ENCODE measurements around the gene TTC7B.
"Not testable (repeated sequence)": the region's sequence is repeated elsewhere in the genome, so short reads cannot be mapped to it uniquely, and the experiment has no call there.

Gene TTC7B

GRCh38 chr14:90836692-90837063 lies 20.4 kb upstream of the TTC7B start:
- DNase-seq (ENCODE audit: insufficient read length, low spot score) (no peak), FAIRE-seq (no peak)

- no peak for DNase-seq (ENCODE audit: insufficient read length, low spot score)
- FAIRE-seq, result no peak
Measured at GRCh38 chr14:90831821-90832220, 15.6 kb upstream of the TTC7B start.

DNA sequence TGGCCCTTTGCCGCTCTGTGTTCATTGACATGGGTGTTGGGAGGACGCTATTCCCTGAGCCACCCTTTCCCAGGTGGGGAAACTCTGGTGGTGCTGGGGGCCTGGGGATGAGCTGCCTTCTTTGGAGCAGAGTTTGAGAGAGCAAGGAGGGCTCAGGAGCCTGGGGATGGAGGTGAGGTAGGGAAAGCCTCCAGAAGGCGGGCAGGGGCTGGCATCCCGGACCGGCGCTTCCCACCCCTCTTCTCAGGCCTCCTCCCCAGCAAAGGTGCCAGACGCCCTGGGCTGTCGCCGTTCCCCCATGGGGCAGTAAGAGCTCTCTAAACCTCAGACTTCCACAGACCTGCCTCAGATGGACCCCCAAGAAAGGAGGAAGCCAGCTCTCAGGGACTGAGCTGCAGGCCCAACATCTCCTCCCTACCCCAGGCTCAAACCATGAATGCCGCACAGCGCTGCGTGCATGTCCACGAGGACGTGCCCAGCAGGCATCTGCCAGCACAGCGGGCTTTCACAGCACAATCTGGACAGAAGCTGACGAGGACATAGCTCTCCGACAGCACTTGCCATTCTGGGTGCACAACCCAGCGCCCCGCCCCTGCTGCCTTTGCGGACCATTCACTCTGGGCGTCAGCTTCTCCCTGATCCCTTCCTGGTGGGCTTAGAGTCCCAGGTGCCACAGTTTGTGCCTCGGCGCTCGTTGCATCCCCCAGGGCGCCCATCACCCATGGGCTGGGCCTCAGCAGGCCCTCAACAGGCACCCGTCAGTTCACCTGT lies 14.9 kb upstream of the TTC7B start:
- FAIRE-seq, result no peak
- DNase-seq (ENCODE audit: insufficient read length, low spot score), result no peak

DNA sequence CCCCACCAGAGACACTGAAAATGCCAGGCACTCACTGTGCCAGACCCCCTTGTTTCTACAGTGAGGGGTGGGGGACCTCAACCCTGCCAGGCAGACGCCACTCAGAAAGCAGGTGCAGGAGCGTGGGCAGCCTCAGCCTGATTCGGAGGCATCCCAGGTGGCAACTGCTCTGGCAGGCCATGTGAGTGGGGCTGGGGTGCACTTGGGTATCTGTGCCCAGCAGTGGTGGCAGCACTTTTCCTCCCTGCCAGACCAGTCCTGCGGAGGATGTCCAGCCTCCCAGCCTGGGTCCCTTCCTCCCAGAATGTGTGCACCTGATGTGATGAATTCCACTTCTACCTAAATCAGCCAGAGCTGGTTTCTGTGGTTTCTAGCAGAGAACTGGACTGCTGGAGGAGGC lies 13.4 kb upstream of the TTC7B start:
- FAIRE-seq (no peak), DNase-seq (ENCODE audit: insufficient read length, low spot score) (no peak)

GRCh38 chr14:90828642-90829487 lies 12.6 kb upstream of the TTC7B start:
- DNase-seq (ENCODE audit: insufficient read length, low spot score), result no peak
- peak; percentile 33 for FAIRE-seq

- peak; percentile 98 for DNase-seq (ENCODE audit: insufficient read length, low spot score)
- peak; percentile 89 for FAIRE-seq
Measured at GRCh38 chr14:90827919-90828610, 11.8 kb upstream of the TTC7B start.

DNA sequence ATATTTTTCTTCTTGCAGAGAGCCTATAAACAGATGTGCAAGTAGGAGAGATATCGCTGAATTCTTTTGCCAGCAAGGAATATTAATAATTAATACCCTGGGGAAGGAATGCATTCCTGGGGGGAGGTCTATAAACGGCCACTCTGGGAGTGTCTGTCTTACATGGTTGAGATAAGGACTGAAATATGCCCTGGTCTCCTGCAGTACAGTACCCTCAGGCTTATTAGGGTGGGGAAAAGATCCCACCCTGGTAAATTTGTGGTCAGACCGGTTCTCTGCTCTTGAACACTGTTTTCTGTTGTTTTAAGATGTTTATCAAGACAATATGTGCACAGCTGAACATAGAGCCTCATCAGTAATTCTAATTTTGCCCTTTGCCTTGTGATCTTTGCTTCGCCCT lies 7.3 kb upstream of the TTC7B start:
- not testable (repeated sequence) for DNase-seq (ENCODE audit: insufficient read length, low spot score); FAIRE-seq

DNA sequence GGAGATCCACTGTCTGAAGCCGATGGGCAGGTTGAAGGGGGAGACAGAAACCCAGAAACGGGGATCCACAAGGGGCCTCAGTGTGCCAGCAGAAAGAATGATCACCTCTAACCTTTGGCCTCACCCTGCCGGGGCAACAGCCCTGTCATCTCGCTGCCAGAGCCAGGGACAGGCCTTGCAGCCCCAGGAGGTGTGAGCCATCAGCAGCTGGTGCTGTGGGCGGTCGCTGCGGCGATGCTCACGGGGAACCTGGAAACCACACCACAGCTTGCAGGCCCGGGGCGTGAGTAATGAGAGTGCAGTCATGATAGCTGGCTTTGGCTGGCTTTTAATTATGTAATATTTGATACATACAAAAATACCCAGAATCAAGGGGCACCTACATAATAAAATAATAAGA lies 4.7 kb upstream of the TTC7B start:
- FAIRE-seq (no peak), DNase-seq (ENCODE audit: insufficient read length, low spot score) (no peak)

GRCh38 chr14:90819734-90820393 lies 3.6 kb upstream of the TTC7B start:
- DNase-seq (ENCODE audit: insufficient read length, low spot score) (no peak), FAIRE-seq (no peak)

DNA sequence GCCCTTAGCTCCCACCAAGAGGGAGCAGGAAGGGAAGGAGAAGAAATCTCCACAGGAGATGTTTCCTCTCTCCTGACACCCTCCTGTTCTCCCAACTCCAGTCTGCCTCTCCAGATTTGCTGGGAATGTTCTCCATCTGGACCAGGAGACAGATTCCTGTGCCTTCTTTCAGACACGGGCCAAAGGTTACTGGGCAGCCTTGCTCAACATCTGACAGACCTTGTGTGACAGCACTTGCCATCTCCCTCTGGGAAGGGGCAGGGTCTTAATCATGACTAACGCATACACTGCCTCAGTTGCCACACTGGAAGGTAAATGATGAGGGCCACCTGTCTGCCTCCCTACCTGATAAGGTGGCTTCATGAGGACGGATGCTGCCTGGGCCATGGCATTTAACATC lies 2.5 kb upstream of the TTC7B start:
- FAIRE-seq, result no peak

DNA sequence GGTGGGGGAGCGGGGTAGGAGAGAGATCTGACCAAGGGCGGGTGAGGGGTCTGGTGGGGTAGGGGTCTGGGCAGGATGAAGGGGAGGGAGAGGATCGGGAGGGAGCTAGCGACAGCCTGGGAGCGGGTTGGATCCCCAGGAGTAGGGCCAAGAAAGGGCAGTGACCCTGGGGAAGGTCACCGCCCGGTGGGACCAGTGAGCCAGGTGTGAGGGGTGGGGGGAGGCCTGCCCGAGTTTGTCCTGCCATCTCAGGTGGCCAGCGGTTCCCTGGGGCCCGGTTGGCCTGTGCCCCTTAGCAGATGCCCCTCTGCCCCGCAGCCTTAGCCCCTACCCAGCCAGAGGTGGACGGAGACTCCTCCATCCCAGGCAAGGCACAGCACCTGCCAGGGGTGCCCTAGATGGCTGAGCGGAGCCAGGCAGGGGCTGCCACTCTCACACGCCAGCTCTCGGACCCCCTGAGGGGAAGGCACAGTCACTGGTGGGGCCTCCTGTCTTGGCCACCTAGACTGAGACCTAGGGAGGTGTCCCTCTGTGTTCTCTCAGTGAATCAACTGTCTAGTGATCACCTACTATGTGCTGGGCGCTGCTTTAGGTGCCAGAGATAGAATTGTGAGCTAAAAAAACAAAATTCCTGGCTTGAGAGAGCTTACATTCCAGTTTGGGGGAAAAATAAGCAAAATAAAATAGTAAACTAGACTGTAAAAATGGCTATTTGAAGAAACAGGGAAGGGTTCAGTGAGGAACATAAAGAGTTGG lies 629 bp upstream of the TTC7B start:
- no peak for FAIRE-seq
- DNase-seq (ENCODE audit: insufficient read length, low spot score), result no peak

More for the DNA sequence above, 2.5 kb upstream of the TTC7B start:
- no peak for DNase-seq (ENCODE audit: insufficient read length, low spot score)

DNA sequence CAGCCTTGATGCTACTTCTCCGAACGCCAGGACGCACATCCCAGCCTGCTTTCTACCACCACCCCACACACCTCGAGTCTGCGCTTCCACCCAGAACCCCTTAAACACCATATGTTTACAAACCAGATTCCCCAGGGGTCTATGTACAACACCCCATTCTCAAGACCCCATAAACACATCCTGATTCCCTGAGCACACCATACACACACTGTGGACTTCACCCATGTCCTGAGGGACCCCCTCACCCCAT lies 733 bp downstream of the TTC7B start:
- no peak for FAIRE-seq
- DNase-seq (ENCODE audit: insufficient read length, low spot score), result no peak

DNA sequence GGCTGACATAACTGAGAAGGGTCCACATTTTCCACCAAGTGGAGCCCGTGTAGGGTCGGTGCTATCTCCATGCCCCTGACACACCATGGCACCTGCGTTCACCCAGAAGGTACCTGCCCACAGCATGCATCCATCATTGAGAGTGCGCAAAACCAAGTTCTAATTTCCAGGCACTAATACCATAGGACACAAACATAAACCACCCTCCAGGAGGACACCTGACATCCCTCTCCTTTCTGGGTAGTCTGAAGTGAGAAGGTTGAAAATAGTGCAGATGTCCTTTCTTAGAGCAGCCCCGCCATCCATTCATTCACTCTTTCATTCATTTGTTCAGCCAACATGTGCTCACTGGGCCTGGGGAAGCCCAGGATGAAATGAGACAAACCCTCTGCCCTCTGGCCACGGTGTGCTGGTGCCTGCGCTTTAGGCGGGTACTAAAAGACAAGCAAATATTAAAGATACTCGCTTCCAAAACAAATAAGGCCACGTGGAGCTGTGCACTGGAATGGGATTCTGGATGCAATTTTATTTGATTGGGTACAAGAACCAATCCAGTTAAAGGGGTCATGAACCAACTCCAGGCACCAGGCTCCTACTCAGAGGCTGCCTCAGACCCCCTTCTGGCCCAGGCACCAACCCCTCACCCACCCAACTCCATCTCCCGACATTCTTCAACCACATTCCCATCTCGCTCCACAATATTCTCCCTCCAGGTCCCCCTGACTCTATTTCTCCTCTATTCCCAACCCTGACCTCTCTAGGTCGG lies 1.2 kb downstream of the TTC7B start:
- DNase-seq (ENCODE audit: insufficient read length, low spot score) (no peak), FAIRE-seq (no peak)

DNA sequence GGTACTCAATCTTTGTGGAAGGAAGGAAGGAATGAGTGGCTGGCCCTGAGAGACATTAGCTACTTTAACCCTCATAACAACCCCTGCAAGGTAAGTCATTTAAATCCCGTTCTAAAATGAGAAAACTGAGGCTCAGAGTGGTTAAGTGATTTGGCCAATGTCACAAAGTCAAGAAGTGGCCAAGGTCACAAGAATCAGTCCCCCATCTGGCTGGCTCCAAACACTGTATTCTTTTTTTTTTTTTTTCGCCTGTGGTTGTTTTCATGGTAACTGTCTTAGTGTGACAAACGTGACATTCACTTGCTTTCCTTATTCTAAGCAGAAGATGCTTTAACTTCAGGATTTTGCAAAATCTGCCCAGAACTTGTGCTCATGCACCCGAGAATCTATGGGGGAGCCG lies 2.8 kb downstream of the TTC7B start:
- FAIRE-seq, result no peak

DNA sequence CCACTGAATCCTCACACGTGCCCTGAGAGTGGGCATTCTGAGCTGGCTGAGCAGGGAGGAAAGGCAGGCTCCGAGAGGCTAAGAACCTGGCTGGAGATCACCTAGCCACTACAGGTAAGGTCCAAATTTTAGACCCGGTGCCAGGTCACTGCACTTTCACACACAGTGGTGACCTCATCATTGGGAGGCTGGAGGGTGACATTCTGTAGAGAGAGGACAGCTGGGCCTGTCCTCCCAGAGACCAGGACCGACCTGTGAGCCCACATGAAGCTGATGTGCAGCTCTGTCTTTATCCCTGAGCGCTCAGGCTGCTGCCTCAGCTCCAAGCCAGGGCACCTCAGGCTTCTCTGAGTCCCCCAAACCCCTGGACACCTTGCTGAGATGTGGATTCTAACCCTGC lies 4.1 kb downstream of the TTC7B start:
- DNase-seq (ENCODE audit: insufficient read length, low spot score) (no peak), FAIRE-seq (no peak)

More for the DNA sequence above, 2.8 kb downstream of the TTC7B start:
- DNase-seq (ENCODE audit: insufficient read length, low spot score), result no peak

- DNase-seq (ENCODE audit: insufficient read length, low spot score) (no peak), FAIRE-seq (no peak)
Measured at GRCh38 chr14:90811641-90812040, 4.6 kb downstream of the TTC7B start.

DNA sequence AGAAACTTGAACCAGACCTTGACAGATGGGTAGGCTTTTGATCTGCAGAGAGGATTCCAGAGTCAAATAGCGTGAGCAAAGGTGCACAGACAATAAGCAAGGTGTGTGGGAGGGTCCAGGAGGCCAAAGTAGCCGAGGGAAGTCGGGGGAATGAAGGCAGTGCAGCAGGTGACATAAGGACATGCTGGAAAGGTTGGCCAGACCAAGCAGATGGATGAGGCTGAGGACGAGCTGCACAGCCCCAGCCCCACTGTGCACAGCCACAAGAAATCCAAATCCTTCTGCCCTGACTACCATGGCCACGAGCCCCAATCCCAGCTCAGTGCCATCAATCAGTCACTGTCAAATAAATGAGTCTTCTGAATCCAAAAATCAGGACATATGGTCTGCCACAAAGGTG lies 5.4 kb downstream of the TTC7B start:
- FAIRE-seq, result no peak
- DNase-seq (ENCODE audit: insufficient read length, low spot score), result no peak

- DNase-seq (ENCODE audit: insufficient read length, low spot score), result no peak
- peak; percentile 71 for FAIRE-seq
Measured at GRCh38 chr14:90809530-90810312, 6.5 kb downstream of the TTC7B start.
